GM10266 (cell line): Measurements from ENCODE around the gene GP2.
"Not testable (repeated sequence)": the region's sequence is repeated elsewhere in the genome, so short reads cannot be mapped to it uniquely, and the experiment has no call there.

Source experiments
- DNase-seq: peaks from one replicate; pipeline ENCODE4 v3.0.0; 2012; ENCODE audit errors: extremely low spot score
- CTCF ChIP-seq: IDR thresholded peaks from 2 replicates; pipeline ENCODE4 v1.5.1; 2012; ENCODE audit warnings: mild to moderate bottlenecking, low read depth; ENCODE audit not compliant: control insufficient read depth, insufficient read depth; ENCODE audit errors: missing control alignments

The GP2 gene

DNA sequence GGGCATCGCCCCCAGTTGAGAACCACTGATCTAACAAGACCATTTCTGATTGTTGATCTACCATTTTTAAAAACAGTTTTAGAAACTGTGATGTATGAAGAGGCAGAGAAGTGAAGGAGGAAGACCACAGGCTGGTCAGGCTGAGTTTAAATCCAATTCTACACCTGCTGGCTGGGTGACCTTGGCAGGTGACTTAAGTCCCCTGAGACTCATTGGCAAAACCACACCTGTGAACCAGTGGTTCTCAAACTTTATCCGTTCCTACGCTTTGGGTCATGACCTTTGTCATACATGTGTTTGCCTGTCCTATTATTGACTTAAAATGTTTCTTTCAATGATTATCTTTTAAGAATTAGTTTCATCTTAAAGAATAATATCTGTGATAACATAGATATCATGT lies 2.3 kb downstream of the GP2 start:
- no peak for DNase-seq
- no peak for TF ChIP-seq CTCF

- DNase-seq = no peak
- no peak for TF ChIP-seq CTCF
These were observed 3.7 kb downstream of the GP2 start for GRCh38 chr16:20323591-20324117.

GRCh38 chr16:20322696-20323095 lies 4.6 kb downstream of the GP2 start:
- DNase-seq = no peak
- no peak for TF ChIP-seq CTCF

GRCh38 chr16:20321671-20322070 lies 5.6 kb downstream of the GP2 start:
- no peak for TF ChIP-seq CTCF
- DNase-seq = no peak

DNA sequence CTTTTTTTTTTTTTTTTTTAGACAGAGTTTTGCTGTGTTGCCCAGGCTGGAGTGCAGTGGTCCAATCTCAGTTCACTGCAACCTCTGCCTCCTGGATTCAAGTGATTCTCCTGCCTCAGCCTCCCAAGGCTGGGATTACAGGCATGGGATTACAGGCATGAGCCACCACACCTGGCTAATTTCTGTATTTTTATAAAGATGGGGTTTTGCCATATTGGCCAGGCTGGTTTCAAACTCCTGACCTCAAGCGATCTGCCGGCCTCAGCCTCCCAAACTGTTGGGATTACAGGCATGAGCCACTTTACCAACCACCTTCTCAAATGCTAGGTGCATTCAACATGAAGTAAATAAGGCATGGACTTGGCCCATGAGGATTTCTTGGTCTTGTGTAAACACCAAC lies 6.3 kb downstream of the GP2 start:
- DNase-seq = not testable (repeated sequence)

DNA sequence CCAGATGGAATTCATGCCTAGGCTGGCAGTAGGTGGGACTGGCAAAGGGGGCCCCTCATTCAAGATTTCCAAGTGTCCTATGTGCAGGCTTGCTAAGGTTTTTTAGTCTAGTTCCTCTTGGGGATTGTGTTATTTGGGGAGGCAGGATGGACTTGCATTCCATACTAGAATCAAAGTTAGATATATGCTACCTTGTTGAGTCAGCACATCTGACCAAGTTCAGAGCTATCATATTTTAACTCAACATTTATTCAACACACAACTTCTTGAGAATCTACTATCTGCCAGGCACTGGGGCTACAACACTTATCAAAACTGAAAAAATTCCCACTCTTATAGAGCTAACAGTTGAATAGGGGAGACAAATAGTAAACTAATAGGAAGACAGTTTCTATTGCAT lies 6.7 kb downstream of the GP2 start:
- TF ChIP-seq CTCF = no peak

DNA sequence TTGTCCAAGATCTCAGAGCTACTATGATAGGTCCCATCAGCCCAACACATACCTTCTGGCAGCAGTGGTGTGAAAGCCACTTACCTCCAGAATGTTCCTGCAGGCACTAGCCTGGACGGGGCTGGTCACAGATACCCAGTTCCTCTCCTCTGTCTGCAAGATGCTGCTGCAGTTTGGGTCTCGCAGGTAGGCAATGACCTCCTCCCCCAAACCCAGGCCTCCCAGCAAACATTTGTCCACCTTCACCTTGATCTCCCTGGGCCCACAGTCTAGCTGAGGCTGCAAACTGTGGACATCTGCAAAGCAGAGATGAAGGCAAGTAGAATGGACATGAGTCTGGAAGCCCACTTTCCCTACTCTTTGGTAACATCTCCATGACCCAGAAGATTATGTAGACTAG lies 7.1 kb downstream of the GP2 start:
- TF ChIP-seq CTCF = no peak
- no peak for DNase-seq

More for the DNA sequence above, 6.7 kb downstream of the GP2 start:
- no peak for DNase-seq

DNA sequence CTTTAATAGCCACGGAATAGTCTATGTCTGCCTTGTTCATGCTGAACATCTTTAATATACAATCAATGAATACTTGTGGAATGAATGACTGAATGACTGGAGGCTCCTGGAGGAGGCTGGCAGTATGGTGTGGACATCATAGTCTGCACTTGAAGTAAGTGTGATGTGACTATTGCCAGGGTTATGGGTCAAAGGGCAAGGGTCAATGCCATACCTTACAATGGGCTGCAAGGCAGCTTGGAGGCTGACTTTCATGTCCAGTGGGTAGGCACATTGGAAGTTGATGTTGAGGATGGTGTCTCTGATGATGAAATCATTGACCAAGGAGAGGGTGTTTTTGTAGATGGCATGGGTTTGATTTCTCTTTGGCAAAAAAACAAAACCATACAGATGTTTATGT lies 7.9 kb downstream of the GP2 start:
- no peak for DNase-seq
- no peak for TF ChIP-seq CTCF
